ENCODE results near the gene GDF2.

Gene GDF2

GRCh38 chr10:47314416-47314970, 7.8 kb upstream of the GDF2 start:
- DNase-seq, result no peak

- no peak for DNase-seq
These were observed 6.8 kb upstream of the GDF2 start for GRCh38 chr10:47315421-47315820.

- DNase-seq, result no peak
These were observed 6.1 kb upstream of the GDF2 start for GRCh38 chr10:47316131-47316530.

- no peak for DNase-seq
These were observed 5.0 kb upstream of the GDF2 start for GRCh38 chr10:47317251-47317650.

- no peak for DNase-seq
These were observed 3.5 kb upstream of the GDF2 start for GRCh38 chr10:47318706-47319105.

GRCh38 chr10:47319784-47320183, 2.5 kb upstream of the GDF2 start:
- no peak for DNase-seq

GRCh38 chr10:47320812-47321211, 1.4 kb upstream of the GDF2 start:
- DNase-seq, result no peak

- no peak for DNase-seq
These were observed 596 bp upstream of the GDF2 start for GRCh38 chr10:47321521-47322195.

GRCh38 chr10:47323087-47323486, 833 bp downstream of the GDF2 start:
- no peak for DNase-seq

GRCh38 chr10:47323636-47324296, 1.5 kb downstream of the GDF2 start:
- no peak for DNase-seq

- DNase-seq, result no peak
These were observed 3.3 kb downstream of the GDF2 start for GRCh38 chr10:47325303-47326291.

GRCh38 chr10:47326306-47326926, 4.2 kb downstream of the GDF2 start:
- DNase-seq, result no peak

- no peak for DNase-seq
These were observed 4.7 kb downstream of the GDF2 start for GRCh38 chr10:47326927-47327330.

- no peak for DNase-seq
These were observed 7.6 kb downstream of the GDF2 start for GRCh38 chr10:47329855-47330254.

- no peak for DNase-seq
These were observed 8.1 kb downstream of the GDF2 start for GRCh38 chr10:47330366-47330765.

GRCh38 chr10:47330804-47331203, 8.6 kb downstream of the GDF2 start:
- no peak for DNase-seq

- DNase-seq, result no peak
These were observed 9.2 kb downstream of the GDF2 start for GRCh38 chr10:47331491-47331890.

- DNase-seq, result no peak
These were observed 9.7 kb downstream of the GDF2 start for GRCh38 chr10:47331954-47332353.

- DNase-seq, result no peak
These were observed 10.1 kb downstream of the GDF2 start for GRCh38 chr10:47332371-47332770.

GRCh38 chr10:47332946-47333345, 10.7 kb downstream of the GDF2 start:
- no peak for DNase-seq

- no peak for DNase-seq
These were observed 11.3 kb downstream of the GDF2 start for GRCh38 chr10:47333532-47333931.

GRCh38 chr10:47334466-47335295, 12.4 kb downstream of the GDF2 start:
- DNase-seq, result no peak

Data from CD4-positive, alpha-beta T cell treated with Interleukin-6 for 4 hours (primary cell).